Measurements from ENCODE around the gene SLC4A4. TPM values are rescaled to one million over a fixed set of nuclear protein-coding genes. Genes with fewer than 3 reads are reported as not detected.

The SLC4A4 gene
- polyA plus RNA-seq, 1 of the 3 experiments (the other 2 are of a cell fraction), result not detected

DNA sequence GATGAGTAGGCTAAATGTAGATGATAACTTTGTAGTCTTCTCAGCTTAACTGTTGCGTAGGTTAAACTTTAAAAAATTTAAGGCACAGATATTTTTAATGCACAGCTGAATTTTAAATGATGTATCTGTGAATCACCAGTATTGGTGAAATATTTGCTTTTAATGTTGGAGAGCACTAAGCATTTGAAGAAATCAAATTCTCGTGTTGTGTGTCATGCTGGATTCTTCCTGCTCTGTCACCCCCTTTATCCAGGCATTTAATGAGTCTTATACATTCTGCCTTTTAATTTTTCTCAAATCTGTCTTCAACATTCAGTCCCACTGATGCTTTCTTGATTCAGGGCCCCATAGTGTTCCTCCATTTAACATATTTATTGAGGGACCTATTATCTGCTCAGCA, 76.7 kb downstream of the SLC4A4 start:
- H3K9ac ChIP-seq, result no peak overlapping the region
- 7% methylated on average over 2 of the region's 2 CpGs for WGBS (ENCODE audit: low lambda C conversion rate)
- no peaks in the 10 kb centered on the region for H3F3A ChIP-seq (replicated peaks; ENCODE audit: insufficient read depth)
- no peak overlapping the region for H2AFZ ChIP-seq (ENCODE audit: low read depth)
- no peaks in the 10 kb centered on the region for H3K79me2 ChIP-seq (ENCODE audit: insufficient read depth)
- no peaks in the 10 kb centered on the region for H3K27me3 ChIP-seq (ENCODE audit: insufficient read depth)
- H3K27ac ChIP-seq (ENCODE audit: low read depth in 2 of 2, low read length in 1 of 2), result no peak overlapping the region
- no peaks in the 10 kb centered on the region for H3K9me3 ChIP-seq
- no peak overlapping the region for H3K4me2 ChIP-seq
- CTCF ChIA-PET, result no interaction called here
- H3K9me2 ChIP-seq, result no peaks in the 10 kb centered on the region
- TF ChIP-seq, protein P1, sequence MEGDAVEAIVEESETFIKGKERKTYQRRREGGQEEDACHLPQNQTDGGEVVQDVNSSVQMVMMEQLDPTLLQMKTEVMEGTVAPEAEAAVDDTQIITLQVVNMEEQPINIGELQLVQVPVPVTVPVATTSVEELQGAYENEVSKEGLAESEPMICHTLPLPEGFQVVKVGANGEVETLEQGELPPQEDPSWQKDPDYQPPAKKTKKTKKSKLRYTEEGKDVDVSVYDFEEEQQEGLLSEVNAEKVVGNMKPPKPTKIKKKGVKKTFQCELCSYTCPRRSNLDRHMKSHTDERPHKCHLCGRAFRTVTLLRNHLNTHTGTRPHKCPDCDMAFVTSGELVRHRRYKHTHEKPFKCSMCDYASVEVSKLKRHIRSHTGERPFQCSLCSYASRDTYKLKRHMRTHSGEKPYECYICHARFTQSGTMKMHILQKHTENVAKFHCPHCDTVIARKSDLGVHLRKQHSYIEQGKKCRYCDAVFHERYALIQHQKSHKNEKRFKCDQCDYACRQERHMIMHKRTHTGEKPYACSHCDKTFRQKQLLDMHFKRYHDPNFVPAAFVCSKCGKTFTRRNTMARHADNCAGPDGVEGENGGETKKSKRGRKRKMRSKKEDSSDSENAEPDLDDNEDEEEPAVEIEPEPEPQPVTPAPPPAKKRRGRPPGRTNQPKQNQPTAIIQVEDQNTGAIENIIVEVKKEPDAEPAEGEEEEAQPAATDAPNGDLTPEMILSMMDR (IDR thresholded peaks at IDR 0.05), result no peak
- no peak for TF ChIP-seq POLR2AphosphoS5 (IDR thresholded peaks at IDR 0.05; ENCODE audit: low read depth, low read length)
- TF ChIP-seq SMC3 (IDR thresholded peaks at IDR 0.05; ENCODE audit: low read depth, low read length), result no peak
- TF ChIP-seq, protein P2, sequence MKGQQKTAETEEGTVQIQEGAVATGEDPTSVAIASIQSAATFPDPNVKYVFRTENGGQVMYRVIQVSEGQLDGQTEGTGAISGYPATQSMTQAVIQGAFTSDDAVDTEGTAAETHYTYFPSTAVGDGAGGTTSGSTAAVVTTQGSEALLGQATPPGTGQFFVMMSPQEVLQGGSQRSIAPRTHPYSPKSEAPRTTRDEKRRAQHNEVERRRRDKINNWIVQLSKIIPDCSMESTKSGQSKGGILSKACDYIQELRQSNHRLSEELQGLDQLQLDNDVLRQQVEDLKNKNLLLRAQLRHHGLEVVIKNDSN (IDR thresholded peaks at IDR 0.05; ENCODE audit: borderline replicate concordance, low read depth), result no peak
- TF ChIP-seq EZH2phosphoT487 (IDR thresholded peaks at IDR 0.05; ENCODE audit: borderline replicate concordance, low read depth), result no peak
- TF ChIP-seq, protein P3, sequence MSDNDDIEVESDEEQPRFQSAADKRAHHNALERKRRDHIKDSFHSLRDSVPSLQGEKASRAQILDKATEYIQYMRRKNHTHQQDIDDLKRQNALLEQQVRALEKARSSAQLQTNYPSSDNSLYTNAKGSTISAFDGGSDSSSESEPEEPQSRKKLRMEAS (IDR thresholded peaks at IDR 0.05; ENCODE audit: low read depth), result no peak
- no peak for TF ChIP-seq RCOR1 (IDR thresholded peaks at IDR 0.05; ENCODE audit: low read length)
- TF ChIP-seq RXRA (IDR thresholded peaks at IDR 0.05; ENCODE audit: borderline replicate concordance, low read depth), result no peak
- no peak for TF ChIP-seq TCF12 (IDR thresholded peaks at IDR 0.05)
- no peaks in the 10 kb centered on the region for H3K36me3 ChIP-seq (replicated peaks in 1 of 2; ENCODE audit: control insufficient read depth in 1 of 2, insufficient read depth in 2 of 2, low read length in 1 of 2)
- H3K4me1 ChIP-seq (ENCODE audit: control insufficient read depth in 1 of 2, insufficient read depth in 2 of 2, low read depth in 1 of 2, low read length in 1 of 2), result no peaks in the 10 kb centered on the region
- no peak overlapping the region for H3K4me3 ChIP-seq (ENCODE audit: low read depth in 2 of 2, low read length in 1 of 2)
- no peaks in the 10 kb centered on the region for H4K20me1 ChIP-seq (ENCODE audit: insufficient read depth)
- POLR2A ChIA-PET, result no interaction called here
- no peak for DNase-seq

DNA sequence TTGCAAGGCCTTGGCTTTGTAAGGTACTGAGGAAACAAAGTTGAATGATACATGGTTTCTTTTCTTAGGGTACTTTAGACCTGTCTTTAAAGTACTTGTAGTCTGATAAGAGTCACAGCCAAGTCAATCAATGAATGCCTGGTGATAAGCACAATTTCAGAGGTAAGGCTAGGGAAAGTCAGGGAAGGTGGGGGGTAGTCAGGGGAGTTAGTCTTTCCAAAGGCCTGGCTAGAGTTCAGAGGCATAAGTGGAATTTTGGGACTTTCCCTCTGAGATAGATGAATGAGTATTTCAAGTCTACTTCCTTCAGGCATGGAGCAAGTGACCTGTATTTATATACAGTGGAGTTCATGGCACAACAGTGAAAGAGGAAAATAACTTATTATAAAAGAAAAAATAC, 78.3 kb downstream of the SLC4A4 start:
- Histone ChIP-seq H3K4me1 (ENCODE audit: control insufficient read depth in 1 of 2, insufficient read depth in 2 of 2, low read depth in 1 of 2, low read length in 1 of 2) (no peaks in the 10 kb centered on the region), H3K36me3 (replicated peaks in 1 of 2; ENCODE audit: control insufficient read depth in 1 of 2, insufficient read depth in 2 of 2, low read length in 1 of 2) (no peaks in the 10 kb centered on the region), H3K27ac (ENCODE audit: low read depth in 2 of 2, low read length in 1 of 2) (no peak overlapping the region), H3K9me2 (no peaks in the 10 kb centered on the region), H3K4me3 (ENCODE audit: low read depth in 2 of 2, low read length in 1 of 2) (no peak overlapping the region), H3K9me3 (no peaks in the 10 kb centered on the region), H3K27me3 (ENCODE audit: insufficient read depth) (no peaks in the 10 kb centered on the region), H3K4me2 (no peak overlapping the region), H4K20me1 (ENCODE audit: insufficient read depth) (no peaks in the 10 kb centered on the region), H3K79me2 (ENCODE audit: insufficient read depth) (no peaks in the 10 kb centered on the region), H2AFZ (ENCODE audit: low read depth) (no peak overlapping the region), H3K9ac (no peak overlapping the region), H3F3A (replicated peaks; ENCODE audit: insufficient read depth) (no peaks in the 10 kb centered on the region)
- no peak for DNase-seq
- TF ChIP-seq, protein P1 (IDR thresholded peaks at IDR 0.05), result no peak
- ChIA-PET CTCF (no interaction called here), POLR2A (no interaction called here)
